Effector memory CD8-positive, alpha-beta T cell (primary cell): ENCODE data around the gene DMRT3.

Experiments
- ATAC-seq: fragments of 150-1000 bp; cut with Tn5 transposase; replicated peaks from 2 replicates; pipeline ENCODE4 v1.10.0; 2021; ENCODE audit warnings: mild to moderate bottlenecking, moderate library complexity
- DNase-seq, 3 experiments: peaks; one replicate each; pipeline ENCODE4 v3.0.0; 2021
- H3K27ac Mint-ChIP-seq, 2 donors: one replicate each; pipeline ENCODE4 v1.8.0; 2022; ENCODE audit warnings: mild to moderate bottlenecking in 2 of 2, mixed read lengths in 2 of 2, moderate library complexity in 2 of 2
- H3K27me3 Mint-ChIP-seq, 2 donors: one replicate each; pipeline ENCODE4 v1.8.0; 2022; ENCODE audit warnings: mixed read lengths in 2 of 2
- H3K36me3 Mint-ChIP-seq: one replicate; pipeline ENCODE4 v1.8.0; 2022; ENCODE audit warnings: mild to moderate bottlenecking, moderate library complexity, mixed read lengths; ENCODE audit not compliant: insufficient read depth
- H3K4me1 Mint-ChIP-seq, 2 donors: one replicate each; pipeline ENCODE4 v1.8.0; 2022; ENCODE audit warnings: low read depth in 2 of 2, mixed read lengths in 2 of 2
- H3K4me3 Mint-ChIP-seq, 2 donors: one replicate each; pipeline ENCODE4 v1.8.0; 2022; ENCODE audit warnings: mild to moderate bottlenecking in 2 of 2, mixed read lengths in 2 of 2, moderate library complexity in 2 of 2
- H3K9me3 Mint-ChIP-seq, 2 donors: one replicate each; pipeline ENCODE4 v1.8.0; 2022; ENCODE audit warnings: mixed read lengths in 2 of 2

Gene DMRT3

GRCh38 chr9:1026219-1026618, 49.8 kb downstream of the DMRT3 start:
- Mint-ChIP-seq H3K27ac (no peak overlapping the region), H3K36me3 (no peaks in the 10 kb centered on the region), H3K9me3 (no peaks in the 10 kb centered on the region), H3K4me3 (no peak overlapping the region), H3K4me1 (no peaks in the 10 kb centered on the region), H3K27me3 (peaks cover 9 to 45% of the 10 kb centered on the region in 2 donors)
- ATAC-seq, result no peak
- DNase-seq, result no peak

DNA sequence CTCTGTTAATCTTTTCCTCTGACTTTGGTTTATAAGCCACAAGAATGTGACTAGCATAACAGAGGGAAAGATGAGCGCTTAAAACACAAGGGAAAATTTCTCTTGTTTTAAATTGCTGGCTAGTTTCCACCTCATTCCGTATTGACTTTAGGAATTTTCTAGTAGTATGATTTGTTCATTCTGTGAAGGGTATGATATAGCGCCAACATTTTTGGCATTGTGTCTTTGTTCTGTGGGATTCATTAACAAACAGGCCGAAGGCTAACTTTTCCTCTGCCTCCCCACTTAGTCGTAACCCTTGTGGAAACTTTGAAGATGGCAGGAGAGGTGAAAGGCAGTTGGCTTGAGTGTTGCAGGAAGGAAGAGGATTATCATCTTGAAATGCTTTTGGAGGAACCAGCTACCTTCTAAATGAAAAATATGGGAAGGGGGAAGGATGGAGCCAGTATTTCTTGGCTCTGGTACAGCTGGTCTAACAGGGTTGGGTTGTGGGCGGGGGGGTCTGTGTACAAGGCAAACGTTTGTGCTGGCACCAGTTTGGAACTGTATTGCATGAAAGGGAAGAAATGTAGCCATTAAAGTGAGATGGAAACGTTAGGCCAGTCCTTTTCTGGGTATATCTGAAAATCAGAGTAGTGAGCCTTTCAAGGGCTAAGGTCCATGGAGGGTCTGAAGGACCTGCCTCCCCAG, 52.2 kb downstream of the DMRT3 start:
- H3K9me3 Mint-ChIP-seq, result no peaks in the 10 kb centered on the region
- no peak overlapping the region for H3K4me3 Mint-ChIP-seq
- no peaks in the 10 kb centered on the region for H3K36me3 Mint-ChIP-seq
- no peaks in the 10 kb centered on the region for H3K4me1 Mint-ChIP-seq
- DNase-seq (no peak), ATAC-seq (no peak)
- H3K27ac Mint-ChIP-seq, result no peak overlapping the region
- peaks cover 20 to 60% of the 10 kb centered on the region in 2 donors for H3K27me3 Mint-ChIP-seq

GRCh38 chr9:1031951-1032601, 55.6 kb downstream of the DMRT3 start:
- Mint-ChIP-seq H3K27ac (no peak overlapping the region), H3K4me1 (no peaks in the 10 kb centered on the region), H3K27me3 (peaks cover 20 to 47% of the 10 kb centered on the region in 2 donors), H3K36me3 (no peaks in the 10 kb centered on the region), H3K9me3 (no peaks in the 10 kb centered on the region), H3K4me3 (no peak overlapping the region)
- no peak for DNase-seq
- no peak for ATAC-seq

DNA sequence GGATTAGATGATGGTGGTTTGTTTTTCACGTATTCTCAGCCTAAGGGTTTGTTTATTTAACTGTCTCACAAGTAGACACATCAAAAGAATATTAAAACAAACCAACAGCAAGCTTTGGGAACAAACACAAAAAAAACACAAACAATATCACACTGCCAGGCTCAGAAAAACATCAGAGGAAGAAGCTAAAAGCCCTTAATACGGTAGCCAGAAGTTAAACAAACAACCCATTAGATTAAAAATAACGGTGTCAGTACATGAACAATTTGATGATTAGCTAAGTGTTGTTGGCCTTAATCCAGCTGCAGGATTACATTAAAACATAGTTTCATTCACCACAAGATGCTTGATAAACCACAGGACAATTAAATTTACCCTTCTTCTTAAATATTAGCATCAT, 57.8 kb downstream of the DMRT3 start:
- no peak for DNase-seq
- no peak overlapping the region for H3K27ac Mint-ChIP-seq
- H3K9me3 Mint-ChIP-seq, result no peaks in the 10 kb centered on the region
- H3K4me3 Mint-ChIP-seq, result no peak overlapping the region
- H3K27me3 Mint-ChIP-seq, result peaks cover 17 to 47% of the 10 kb centered on the region in 2 donors
- H3K36me3 Mint-ChIP-seq, result no peaks in the 10 kb centered on the region
- no peak for ATAC-seq
- no peaks in the 10 kb centered on the region for H3K4me1 Mint-ChIP-seq

DNA sequence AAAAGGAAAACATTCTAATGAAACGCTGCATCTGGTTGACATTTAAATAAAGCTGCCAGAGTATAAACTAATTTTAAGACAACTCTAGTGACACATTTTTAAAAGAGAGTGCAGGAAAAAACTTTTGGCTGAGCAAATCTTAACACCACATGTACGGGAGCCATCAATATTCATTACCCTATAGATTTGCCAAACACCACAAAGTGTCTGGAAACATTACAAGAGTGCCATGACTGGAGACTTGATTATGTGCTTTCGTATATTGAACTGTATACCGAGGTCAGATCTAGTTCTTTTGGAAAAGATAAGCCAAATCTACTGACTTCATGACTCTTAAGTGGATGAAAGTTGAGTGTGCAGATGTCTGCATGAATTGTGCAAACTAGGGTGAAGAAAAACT, 63.1 kb downstream of the DMRT3 start:
- ATAC-seq, result no peak
- H3K9me3 Mint-ChIP-seq, result no peaks in the 10 kb centered on the region

More for the DNA sequence above, 63.1 kb downstream of the DMRT3 start:
- Mint-ChIP-seq H3K36me3 (no peaks in the 10 kb centered on the region), H3K27ac (no peak overlapping the region), H3K4me1 (peaks cover 0 to 3% of the 10 kb centered on the region in 2 donors), H3K4me3 (no peak overlapping the region), H3K27me3 (peaks cover 43 to 65% of the 10 kb centered on the region in 2 donors)
- no peak for DNase-seq
